GM19193 (cell line): Measurements from ENCODE around the gene DOCK2.

Experiments
- POLR2A ChIP-seq: IDR thresholded peaks from 4 replicates; pipeline ENCODE4 v1.6.1; 2011; ENCODE audit not compliant: insufficient read depth, insufficient read length; ENCODE audit errors: extremely low read depth

Gene DOCK2

GRCh38 chr5:169721771-169722170 is 84.7 kb downstream of the DOCK2 start:
- TF ChIP-seq POLR2A = no peak

GRCh38 chr5:169723103-169723831 is 86.2 kb downstream of the DOCK2 start:
- TF ChIP-seq POLR2A = no peak

- no peak for TF ChIP-seq POLR2A
Measured at GRCh38 chr5:169724303-169725087, 87.4 kb downstream of the DOCK2 start.

GRCh38 chr5:169728418-169728817 is 91.3 kb downstream of the DOCK2 start:
- no peak for TF ChIP-seq POLR2A

DNA sequence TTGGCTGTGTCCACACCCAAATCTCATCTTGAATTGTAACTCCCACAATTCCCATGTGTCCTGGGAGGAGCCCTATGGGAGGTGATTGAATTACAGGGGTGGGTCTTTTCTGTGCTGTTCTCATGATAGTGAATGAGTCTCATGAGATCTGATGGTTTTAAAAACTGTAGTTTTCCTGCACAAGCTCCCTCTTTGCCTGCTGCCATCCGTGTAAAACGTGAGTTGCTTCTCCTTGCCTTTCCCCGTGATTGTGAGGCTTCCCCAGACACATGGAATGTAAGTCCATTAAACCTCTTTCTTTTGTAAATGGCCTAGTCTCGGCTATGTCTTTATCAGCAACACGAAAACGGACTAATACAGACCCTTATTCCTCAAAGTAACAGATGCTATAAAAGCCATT is 94.1 kb downstream of the DOCK2 start:
- no peak for TF ChIP-seq POLR2A

GRCh38 chr5:169732841-169733240 is 95.8 kb downstream of the DOCK2 start:
- TF ChIP-seq POLR2A = no peak

GRCh38 chr5:169735913-169736312 is 98.8 kb downstream of the DOCK2 start:
- no peak for TF ChIP-seq POLR2A

DNA sequence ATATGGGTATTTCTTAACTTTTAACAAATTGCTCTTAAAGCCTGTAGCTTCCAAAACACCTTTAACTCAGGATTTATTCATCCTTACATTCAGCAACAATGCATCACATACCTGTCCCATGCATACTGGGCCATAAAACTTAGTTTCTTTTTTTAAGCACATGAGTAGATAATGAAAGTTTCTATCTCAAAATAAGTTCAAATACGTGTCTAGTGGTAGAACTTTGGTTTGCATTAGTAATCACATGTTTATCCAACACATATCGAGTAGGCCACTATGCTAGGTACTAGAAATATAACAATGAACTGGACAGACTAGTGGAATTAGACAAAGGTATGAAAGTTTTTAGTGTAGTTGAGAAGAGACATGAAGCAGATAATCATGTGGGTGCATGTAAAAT is 99.6 kb downstream of the DOCK2 start:
- TF ChIP-seq POLR2A = no peak

GRCh38 chr5:169740435-169740834 is 103.4 kb downstream of the DOCK2 start:
- TF ChIP-seq POLR2A = no peak

DNA sequence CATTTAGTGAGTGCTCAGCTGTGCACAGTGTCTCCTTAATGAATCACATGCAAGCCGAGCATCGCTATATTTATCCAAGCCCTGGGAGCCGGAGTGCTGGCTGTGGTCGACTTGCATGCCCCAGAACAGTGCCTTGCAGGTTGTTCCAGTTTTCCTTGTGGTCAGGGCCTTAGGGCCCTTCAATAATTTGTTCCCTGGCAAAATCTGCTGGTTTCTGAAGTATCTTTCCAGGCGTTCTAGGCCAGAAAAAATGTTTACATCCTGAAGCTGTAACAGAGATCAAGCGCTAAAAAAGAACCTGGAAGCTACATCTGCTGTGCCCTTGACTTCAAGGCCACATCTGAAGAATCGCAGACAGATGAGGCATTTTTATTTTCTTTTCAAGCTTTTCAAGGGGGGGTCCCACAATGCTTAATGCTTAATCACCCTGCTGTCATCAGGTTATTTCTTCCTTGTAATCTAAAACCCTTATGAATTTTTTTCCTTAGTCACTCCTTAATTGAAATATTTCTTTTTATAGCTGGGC is 105.8 kb downstream of the DOCK2 start:
- TF ChIP-seq POLR2A = no peak

- no peak for TF ChIP-seq POLR2A
Measured at GRCh38 chr5:169744336-169744735, 107.3 kb downstream of the DOCK2 start.

DNA sequence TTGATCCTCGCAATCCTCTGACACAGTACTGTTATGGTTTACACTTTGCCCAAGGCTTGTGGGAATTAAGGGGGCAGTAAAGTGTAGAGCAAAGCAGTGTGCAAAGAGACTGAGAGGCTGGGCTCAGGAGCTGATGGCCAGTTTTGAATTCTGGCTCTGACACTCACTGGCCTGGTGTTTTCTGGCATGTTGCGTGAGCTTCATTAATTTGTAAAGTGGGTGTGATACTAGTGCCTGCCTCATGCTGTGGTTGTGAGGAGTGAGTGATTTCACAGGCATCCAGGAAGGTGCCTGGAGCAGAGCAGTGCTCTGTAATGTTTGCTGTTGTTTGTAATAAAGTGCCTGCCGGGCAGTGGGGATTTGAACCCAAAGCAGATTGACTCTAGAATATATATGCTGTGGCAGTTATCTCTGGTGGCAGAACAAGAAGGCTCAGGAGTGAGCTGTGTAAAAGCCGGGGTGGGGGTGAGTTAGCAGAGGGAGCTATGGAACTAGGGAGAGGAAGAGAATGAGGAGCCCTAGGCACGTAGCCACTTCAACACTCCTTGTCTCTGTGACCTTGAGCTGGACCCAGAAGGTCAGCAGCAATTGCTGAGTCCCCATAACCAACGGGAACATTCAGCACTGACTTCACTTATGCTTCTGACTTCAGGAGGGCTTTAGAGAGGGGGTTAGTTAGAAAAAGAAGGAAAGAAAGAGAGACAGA is 108.5 kb downstream of the DOCK2 start:
- no peak for TF ChIP-seq POLR2A

DNA sequence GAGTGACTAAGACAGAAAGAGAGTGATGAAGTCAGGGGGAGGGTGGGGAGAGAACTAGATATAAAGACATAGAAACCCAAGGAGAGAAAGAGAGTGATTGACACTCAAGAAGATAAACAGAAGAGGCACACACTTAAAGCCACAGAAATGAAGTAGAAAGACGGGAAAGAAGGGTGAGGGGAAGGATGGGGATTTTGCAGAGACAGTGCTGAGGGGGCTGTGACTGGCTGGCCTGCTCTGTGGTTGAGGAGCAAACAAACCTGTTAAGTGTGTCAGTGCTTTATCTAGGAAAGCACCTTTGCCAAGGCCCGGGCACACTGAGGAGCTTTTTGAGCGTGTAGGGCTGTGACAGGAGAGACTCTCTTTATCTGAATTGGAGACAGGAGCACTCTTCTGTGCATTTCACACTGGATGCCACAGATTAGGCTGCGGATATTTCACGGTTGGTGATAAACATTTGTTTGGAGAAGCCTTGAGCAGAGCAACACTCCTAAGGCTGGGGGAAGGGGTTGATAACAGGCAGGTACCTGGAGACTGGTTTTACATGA is 109.1 kb downstream of the DOCK2 start:
- no peak for TF ChIP-seq POLR2A

DNA sequence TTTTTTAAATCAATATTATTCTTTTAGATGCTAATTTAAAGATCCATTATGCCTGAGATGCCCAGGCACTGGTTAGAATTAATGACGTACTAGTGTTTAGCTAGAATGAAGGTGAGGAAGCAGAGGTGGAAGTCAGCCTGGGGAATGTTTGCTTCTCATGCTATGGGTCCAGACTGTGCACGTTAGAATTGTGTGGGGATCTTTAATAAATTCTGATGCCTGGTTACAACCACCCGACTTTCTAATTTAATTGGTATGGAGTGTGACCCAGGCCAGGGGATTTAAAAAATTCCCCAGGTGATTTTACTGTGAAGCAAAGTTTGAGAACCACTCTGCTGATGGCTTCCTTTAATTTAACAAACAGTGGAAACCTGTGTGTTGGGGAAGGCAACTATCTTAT is 111.1 kb downstream of the DOCK2 start:
- no peak for TF ChIP-seq POLR2A

DNA sequence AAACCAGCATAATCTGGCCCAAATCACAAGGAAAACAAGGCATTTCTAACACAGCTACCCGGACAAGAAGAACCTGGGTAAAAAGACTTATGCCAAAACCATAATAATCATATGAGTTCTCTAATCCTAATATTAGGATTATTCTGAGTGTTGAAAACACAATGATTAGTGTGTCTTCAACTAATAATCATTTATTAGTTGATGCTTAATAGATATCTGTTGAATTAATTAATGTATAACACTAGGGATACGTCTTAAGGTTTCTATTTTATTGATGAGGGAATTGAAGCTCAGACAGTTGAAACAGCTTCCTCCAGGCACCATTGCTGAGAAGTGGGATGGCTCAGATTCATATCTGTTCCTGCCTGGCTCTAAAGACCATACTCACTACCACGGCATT is 112.2 kb downstream of the DOCK2 start:
- TF ChIP-seq POLR2A = no peak
